ENCODE data around the gene RAD23A.
A peak's percentile ranks its signal among the peaks of the same experiment; 100 is the strongest.
"Not testable (repeated sequence)": the region's sequence is repeated elsewhere in the genome, so short reads cannot be mapped to it uniquely, and the experiment has no call there.

RAD23A gene

DNA sequence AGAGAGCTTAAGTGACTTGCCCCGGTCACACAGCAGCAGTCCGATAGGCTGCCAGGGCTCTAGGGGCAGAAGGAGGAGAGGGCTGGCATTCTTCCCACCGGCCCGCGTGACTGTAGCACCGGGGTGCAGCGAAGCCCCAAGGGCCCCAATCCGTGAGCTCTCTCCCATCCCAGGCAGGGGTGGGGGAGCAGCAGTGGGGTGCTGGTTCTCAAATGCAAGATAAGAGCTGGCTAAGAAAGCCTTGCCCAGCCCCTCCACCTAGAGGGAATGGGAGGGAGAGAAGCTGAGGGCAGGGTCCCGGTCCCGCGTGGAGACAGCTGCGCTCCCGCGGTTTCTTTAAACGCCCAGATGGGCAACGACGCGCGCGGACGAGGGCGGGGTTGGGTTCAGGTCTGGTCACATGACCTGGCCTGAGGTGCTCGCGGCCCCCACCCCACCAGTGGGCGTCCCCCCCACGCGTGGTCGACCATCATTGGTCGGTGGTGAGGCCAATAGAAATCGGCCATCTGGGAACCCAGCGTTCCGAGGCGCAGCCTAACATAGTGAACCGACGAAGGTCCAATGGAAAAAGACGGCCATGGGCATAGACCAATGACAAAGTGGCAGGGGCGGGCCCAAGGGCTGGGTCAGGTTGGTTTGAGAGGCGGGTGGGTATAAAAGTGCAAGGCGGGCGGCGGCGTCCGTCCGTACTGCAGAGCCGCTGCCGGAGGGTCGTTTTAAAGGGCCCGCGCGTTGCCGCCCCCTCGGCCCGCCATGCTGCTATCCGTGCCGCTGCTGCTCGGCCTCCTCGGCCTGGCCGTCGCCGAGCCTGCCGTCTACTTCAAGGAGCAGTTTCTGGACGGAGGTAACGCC lies 7.5 kb upstream of the RAD23A start, which contains the start of gene CALR:
Gene CALR (plus strand): TSS at position 683 of the 852 bp plus-strand sequence. CDS start 71 bp downstream, at position 754.
- peak; percentile 97 for DNase-seq (ENCODE audit: low read depth)

DNA sequence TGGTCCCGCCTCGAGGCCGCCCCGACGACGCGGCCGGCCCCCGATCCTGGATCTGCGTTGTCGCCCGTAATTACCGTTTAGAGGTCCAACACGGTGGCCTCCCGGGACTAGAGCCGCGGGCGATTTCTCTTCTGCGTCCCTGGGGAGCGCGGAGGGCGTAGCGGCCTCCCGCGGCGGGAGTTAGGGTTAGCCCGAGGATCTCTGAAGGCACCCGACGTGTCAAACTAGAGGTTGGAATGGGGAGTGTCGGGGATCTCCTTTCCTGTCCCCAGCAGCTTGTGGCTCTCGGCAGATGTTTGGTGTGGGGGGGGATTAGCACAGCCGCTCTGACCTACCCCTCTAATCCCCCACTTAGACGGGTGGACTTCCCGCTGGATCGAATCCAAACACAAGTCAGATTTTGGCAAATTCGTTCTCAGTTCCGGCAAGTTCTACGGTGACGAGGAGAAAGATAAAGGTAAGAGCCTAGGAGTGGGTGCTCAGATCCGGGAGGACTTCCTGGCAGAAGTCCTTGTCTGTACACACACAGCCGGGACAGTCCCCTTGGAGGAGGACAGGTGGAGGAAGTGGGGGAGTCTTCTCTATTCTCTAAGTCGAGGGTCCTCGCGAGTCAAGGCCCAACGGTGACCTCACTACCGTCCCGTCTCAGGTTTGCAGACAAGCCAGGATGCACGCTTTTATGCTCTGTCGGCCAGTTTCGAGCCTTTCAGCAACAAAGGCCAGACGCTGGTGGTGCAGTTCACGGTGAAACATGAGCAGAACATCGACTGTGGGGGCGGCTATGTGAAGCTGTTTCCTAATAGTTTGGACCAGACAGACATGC lies 6.7 kb upstream of the RAD23A start:
- DNase-seq (ENCODE audit: low read depth), result peak; percentile 26

DNA sequence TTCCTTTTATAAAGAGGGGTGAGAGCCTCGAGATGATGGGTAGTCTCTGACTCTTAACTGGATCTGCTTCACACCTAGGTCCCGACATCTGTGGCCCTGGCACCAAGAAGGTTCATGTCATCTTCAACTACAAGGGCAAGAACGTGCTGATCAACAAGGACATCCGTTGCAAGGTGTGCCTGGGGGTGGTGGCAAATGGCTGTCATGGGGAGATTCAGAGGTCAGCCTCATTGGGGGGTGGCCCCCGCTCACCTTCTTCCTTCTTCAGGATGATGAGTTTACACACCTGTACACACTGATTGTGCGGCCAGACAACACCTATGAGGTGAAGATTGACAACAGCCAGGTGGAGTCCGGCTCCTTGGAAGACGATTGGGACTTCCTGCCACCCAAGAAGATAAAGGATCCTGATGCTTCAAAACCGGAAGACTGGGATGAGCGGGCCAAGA lies 5.7 kb upstream of the RAD23A start:
- DNase-seq (ENCODE audit: low read depth), result no peak

DNA sequence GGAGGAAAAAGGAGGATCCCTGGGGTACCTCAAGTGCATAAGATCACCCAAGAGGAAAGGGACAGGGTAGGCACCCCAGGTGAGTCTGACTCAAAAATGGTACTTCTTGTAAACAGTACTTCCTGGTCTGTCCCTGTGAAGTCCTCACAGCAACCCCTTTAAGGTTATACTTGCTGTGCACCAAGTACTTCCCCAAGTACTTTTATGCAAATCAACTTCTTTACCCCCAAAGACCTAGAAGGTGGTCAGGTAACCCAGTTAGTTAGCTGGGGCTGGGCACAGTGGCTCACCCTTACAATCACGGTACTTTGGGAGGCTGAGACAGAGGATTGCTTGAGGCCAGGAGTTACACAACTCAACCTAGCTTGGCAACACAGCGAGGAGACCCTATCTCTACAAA lies 4.8 kb upstream of the RAD23A start:
- no peak for DNase-seq (ENCODE audit: low read depth)

DNA sequence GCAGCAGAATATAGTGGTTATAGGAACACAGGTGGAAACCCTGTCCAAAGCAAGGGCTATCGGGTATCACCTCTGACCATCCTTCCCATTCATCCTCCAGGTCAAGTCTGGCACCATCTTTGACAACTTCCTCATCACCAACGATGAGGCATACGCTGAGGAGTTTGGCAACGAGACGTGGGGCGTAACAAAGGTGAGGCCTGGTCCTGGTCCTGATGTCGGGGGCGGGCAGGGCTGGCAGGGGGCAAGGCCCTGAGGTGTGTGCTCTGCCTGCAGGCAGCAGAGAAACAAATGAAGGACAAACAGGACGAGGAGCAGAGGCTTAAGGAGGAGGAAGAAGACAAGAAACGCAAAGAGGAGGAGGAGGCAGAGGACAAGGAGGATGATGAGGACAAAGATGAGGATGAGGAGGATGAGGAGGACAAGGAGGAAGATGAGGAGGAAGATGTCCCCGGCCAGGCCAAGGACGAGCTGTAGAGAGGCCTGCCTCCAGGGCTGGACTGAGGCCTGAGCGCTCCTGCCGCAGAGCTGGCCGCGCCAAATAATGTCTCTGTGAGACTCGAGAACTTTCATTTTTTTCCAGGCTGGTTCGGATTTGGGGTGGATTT lies 2.1 kb upstream of the RAD23A start:
- no peak for DNase-seq (ENCODE audit: low read depth)

DNA sequence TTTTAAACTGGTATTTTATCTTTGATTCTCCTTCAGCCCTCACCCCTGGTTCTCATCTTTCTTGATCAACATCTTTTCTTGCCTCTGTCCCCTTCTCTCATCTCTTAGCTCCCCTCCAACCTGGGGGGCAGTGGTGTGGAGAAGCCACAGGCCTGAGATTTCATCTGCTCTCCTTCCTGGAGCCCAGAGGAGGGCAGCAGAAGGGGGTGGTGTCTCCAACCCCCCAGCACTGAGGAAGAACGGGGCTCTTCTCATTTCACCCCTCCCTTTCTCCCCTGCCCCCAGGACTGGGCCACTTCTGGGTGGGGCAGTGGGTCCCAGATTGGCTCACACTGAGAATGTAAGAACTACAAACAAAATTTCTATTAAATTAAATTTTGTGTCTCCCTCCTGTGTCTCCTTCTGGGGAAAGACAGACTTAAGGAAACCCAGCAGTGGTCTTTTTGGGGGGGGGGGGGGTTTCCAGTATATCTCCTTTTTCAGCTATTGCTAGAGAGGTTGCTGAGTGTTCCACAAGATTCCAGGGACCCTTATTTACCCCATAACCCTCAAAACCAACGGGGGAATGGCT lies 1.5 kb upstream of the RAD23A start:
- no peak for DNase-seq (ENCODE audit: low read depth)

DNA sequence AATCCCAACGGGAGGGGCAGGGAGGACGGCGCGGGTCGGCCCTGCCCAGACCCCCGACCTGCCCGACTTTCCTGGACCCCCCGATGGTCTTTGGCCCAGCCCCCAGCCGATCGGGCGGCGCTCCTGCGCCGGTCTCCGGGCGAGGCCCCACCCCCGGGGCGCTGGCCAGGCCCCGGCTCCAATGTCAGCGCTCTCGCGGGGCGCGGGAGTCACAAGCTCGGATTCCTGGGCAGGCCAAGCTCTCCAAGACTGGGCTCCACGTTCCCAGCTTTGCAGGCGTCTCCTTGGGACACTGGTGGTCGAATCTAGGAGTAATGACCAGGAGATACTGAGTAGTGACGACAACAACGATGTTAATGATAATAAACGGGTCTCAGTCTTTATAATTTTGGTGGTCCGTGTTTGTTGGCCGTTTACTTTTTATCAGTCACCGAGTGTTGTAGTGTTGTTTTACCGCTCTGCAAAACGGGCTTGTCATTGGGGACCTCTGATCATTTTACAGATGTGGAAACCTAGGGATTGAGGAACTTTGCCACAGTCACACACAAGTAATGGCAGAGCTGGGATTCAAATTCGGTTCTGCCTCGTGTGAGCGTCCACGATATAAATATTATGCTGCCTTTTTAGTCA lies 545 bp downstream of the RAD23A start:
- DNase-seq (ENCODE audit: low read depth), result peak; percentile 43

DNA sequence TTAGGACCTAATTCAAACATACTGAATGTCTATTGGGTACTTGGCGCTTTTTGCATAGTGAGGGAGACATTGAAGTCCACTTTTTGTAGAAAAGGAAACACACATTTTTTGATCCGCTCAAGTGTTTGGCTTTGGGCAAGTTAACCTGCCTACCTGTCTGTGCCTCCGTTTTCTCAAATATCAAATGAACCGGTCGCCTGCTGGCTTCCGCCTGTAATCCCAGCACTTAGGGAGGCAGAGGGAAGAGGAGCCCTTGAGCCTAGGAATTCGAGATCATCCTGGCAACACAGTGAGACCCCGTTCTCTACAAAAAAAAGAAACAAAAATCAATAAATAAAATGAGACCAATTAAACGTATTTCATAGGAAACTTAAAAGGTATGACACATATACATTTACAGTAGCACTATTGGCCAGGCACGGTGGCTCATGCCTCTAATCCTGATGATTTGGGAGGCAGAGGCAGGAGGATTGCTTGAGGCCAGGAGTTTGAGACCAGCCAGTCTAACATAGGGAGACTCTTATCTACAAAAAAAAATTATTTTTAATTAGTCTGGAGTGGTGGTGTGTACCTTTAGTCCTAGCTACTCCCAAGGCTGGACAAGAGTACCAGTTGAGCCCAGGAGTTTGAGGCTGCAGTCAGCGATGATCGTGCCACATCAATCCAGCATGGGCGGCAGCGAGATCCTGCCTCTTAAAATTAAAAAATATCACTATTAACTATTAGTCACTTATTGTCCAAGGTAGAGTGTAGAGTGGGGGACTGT lies 1.3 kb downstream of the RAD23A start:
- DNase-seq (ENCODE audit: low read depth), result no peak

DNA sequence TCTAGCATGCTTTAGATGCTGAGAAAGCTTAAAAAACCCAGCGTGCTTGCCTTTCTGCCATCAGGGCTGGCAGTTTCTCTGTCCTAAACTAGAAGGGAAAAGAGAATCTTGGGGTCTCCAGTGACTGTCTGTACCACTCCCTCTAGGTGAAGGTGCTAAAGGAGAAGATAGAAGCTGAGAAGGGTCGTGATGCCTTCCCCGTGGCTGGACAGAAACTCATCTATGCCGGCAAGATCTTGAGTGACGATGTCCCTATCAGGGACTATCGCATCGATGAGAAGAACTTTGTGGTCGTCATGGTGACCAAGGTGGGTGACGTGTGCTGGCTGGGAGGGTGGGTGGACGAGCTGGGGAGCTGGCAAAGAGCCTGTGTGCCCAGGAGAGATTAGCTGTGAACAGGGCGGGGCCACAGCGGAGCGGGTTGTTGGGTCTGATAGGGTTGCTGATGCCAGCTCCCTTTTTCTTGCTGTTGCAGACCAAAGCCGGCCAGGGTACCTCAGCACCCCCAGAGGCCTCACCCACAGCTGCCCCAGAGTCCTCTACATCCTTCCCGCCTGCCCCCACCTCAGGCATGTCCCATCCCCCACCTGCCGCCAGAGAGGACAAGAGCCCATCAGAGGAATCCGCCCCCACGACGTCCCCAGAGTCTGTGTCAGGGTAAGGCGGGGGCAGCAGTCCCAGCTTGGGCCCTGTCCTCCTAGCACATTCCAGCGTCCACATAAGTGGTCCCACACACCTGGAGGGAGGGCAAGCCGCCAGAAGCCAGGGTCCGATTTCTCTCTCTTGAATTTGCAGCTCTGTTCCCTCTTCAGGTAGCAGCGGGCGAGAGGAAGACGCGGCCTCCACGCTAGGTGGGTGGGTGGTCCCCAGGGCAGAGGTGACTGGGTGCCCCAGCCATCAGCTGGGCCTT lies 2.3 kb downstream of the RAD23A start:
- no peak for DNase-seq (ENCODE audit: low read depth)

DNA sequence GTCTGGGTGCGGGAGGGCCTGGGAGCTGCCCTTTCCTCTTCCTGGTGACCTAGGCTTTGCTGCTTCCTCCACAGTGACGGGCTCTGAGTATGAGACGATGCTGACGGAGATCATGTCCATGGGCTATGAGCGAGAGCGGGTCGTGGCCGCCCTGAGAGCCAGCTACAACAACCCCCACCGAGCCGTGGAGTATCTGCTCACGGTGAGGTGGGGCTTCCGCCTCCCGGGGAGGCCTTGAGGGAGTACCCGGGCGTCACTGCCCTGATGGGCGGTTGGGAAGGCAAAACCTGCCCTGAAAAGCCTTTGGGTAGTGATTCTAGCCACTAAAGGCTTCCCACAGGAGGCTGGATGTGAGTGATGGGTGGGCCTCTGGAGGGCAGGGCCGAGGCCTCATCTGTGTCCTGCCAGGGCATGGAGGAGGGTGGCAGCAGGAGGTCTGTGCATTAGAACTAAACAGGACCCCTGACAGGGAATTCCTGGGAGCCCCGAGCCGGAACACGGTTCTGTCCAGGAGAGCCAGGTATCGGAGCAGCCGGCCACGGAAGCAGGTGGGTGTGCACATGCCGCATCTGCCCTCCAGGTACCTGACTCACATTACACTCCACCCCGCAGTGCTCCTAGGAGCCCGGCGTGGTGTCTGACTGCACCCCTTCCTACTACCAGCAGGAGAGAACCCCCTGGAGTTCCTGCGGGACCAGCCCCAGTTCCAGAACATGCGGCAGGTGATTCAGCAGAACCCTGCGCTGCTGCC lies 3.1 kb downstream of the RAD23A start:
- no peak for DNase-seq (ENCODE audit: low read depth)

DNA sequence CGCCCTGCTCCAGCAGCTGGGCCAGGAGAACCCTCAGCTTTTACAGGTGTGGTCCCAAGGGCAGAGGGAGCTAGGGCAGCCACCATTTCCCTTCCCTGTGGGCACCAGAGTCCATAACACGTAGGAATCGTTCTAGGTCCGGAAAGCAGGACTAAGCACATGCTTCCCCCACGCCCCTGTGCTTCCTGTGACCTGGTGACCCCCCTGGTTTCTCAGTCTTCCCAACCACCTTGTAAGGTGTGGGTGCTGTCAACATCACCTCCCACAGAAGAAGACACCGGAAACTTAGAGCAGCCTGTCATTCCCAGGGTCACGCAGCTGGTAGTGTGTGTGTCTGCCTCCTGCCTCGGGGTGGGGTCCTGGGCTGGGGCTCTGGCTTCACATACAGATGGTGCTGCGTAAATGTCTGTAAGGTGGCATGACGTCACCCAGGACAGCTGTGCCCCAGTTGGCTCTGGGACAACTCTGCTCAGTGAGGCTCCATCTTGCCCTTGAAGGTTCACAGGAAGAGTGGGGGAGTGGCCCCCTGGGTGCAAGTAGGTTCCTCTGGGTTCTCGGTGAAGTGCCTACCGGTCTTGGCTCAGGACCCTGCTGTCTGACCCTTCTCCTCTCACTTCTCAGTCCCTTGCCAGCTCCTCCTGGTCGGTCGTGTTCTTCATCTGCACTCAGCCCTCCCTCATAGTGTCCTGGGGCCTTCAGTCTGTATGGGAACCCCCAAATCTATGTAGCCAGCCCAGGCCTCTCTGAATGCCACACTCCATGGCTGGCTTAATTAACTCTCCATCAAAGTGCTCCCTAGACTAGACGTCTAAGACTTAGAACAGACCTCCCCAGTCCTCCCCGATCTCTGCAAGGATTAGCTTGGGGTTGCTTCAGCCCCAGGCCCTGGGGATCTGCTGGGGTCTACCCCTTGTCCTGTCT lies 4.0 kb downstream of the RAD23A start:
- no peak for DNase-seq (ENCODE audit: low read depth)

DNA sequence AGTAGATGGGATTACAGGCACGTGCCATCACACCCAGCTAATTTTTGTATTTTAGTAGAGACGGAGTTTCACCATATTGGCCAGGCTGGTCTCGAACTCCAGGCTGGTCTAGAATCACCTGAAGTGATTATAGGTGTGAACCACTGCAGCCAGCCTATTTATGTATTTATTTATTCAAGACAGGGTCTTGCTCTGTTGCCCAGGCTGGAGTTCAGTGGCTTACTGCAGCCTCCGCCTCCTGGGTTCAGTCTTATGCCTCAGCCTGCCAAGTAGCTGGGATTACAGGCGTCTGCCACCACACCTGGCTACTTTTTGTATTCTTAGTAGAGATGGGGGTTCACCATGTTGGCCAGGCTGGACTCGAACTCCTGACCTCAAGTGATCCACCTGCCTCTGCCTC lies 6.4 kb downstream of the RAD23A start:
- not testable (repeated sequence) for DNase-seq (ENCODE audit: low read depth)

DNA sequence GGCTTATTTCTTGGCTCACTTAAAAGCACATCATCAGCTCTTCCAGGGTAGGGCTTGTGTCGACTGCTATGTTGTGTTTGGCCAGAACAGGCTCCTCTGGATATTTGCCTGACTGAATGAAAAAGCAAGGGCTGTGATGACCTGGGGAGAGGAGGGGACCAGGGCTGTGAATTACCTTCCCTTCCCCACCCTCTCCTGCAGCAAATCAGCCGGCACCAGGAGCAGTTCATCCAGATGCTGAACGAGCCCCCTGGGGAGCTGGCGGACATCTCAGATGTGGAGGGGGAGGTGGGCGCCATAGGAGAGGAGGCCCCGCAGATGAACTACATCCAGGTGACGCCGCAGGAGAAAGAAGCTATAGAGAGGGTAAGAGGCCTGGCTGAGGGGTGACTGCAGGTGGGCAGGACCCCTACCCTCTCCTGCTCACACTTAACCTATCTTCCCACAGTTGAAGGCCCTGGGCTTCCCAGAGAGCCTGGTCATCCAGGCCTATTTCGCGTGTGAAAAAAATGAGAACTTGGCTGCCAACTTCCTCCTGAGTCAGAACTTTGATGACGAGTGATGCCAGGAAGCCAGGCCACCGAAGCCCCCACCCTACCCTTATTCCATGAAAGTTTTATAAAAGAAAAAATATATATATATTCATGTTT lies 7.0 kb downstream of the RAD23A start:
- peak; percentile 27 for DNase-seq (ENCODE audit: low read depth)

DNA sequence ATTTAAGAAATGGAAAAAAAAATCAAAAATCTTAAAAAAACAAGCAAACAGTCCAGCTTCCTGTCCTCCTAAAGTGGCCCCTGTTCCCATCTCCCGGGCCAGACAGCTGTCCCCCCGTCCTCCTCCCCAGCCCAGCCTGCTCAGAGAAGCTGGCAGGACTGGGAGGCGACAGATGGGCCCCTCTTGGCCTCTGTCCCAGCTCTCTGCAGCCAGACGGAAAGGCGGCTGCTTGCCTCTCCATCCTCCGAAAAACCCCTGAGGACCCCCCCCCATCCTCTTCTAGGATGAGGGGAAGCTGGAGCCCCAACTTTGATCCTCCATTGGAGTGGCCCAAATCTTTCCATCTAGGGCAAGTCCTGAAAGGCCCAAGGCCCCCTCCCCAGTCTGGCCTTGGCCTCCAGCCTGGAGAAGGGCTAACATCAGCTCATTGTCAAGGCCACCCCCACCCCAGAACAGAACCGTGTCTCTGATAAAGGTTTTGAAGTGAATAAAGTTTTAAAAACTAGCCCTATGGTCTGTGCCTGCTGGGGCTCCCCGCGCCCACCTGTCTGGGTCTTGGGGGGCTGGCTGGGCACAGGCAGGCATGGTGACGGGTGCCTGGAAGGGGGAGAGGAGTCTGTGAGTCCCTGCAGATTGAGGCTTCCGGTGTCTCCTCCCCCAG lies 7.6 kb downstream of the RAD23A start:
- DNase-seq (ENCODE audit: low read depth), result no peak

DNA sequence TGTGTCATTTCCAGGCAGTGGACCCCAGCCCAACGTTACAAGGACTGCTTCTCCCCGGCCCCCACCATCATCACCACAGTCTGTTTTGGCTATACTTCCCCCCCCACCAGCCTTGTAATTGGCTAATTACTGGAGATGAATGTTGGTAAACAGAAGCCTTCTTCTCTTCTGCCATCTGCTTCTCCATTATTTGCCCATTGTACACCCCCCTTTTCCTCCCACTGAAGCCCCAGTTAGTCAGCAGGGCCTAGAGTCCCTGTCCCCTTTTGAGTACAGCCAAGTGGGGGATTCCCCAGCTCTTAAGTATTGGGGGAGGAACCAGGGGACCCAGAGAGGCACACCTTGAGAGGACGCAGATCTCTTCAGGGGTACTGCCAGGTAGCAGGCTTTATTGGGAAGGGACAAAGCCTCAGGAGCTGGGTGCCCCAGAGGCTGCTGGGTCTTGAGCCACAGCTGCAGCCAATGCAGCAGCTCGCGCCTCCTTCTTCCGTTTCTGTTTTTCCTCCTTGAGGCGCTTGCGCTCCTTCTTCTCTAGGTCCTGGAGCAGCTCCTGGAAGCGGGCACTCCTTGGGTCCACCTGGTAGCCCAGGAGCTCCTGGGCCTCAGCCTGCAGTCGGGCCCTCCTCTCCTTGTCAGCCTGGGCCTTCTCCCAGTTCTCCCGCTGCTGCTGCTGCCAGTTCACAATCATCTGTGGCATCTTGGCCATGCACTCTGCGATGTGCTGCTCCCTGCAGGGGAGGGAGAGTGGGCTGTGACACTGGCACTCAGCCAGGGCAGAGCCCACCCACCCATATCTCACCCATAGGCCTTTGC lies 8.3 kb downstream of the RAD23A start:
- no peak for DNase-seq (ENCODE audit: low read depth)

DNA sequence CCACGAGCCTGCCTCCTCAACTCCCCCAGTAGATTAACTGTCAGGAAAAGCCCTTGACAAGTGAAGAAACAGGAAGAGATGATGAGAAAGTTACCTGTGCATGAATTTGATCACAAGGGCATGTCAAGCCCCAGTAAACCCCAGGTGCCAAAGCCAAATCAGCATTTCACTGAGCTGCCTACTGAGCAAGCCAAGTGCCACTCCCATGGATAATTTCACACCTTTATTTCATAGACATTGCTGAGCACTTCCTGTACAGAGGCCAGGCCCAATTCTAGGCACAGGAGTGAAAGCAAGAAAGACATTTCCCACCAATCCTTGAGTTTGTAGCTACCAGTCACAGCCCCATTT lies 8.9 kb downstream of the RAD23A start:
- DNase-seq (ENCODE audit: low read depth), result no peak

All from non-pigmented ciliary epithelial cell (primary cell).